K562 (cell line): Measurements from ENCODE around the gene ARMH1. TPM values are rescaled to one million over a fixed set of nuclear protein-coding genes. Genes with fewer than 3 reads are reported as not detected.

Experiments
- CBFA2T3 ChIP-seq: fragments of 450-650 bp; IDR thresholded peaks from 2 replicates; pipeline ENCODE4 v1.6.1; 2017
- CBX3 ChIP-seq, 2 experiments: IDR thresholded peaks; 1 replicate in 1 of 2; 2 replicates in 1 of 2; pipeline ENCODE4 v1.6.1; 2012; ENCODE audit warnings: inconsistent platforms in 2 of 2, low read length in 2 of 2, borderline replicate concordance in 1 of 2, control low read depth in 1 of 2
- FOXJ2 ChIP-seq: fragments of 200-800 bp; sonication (Bioruptor generic); IDR thresholded peaks from 2 replicates; pipeline ENCODE4 v1.6.1; 2016; ENCODE audit warnings: missing genetic modification characterization, missing compliant biosample characterization
- GTF2F1 ChIP-seq: IDR thresholded peaks from 2 replicates; pipeline ENCODE4 v1.6.1; 2011; ENCODE audit warnings: low read depth, low read length, improper control_type of control experiment
- HDAC2 ChIP-seq: fragments of 450-650 bp; IDR thresholded peaks from 2 replicates; pipeline ENCODE4 v1.6.1; 2016; ENCODE audit warnings: mild to moderate bottlenecking
- IFI16 ChIP-seq: fragments of 250-450 bp; sonication (Bioruptor Pico); IDR thresholded peaks from 2 replicates; pipeline ENCODE4 v2.1.2; 2022; ENCODE audit warnings: mild to moderate bottlenecking, inconsistent platforms
- KDM2B ChIP-seq: fragments of 250-450 bp; sonication (Bioruptor Pico); IDR thresholded peaks from 2 replicates; pipeline ENCODE4 v1.8.0; 2021; ENCODE audit warnings: mild to moderate bottlenecking, moderate library complexity
- NFE2 ChIP-seq: IDR thresholded peaks from 2 replicates; pipeline ENCODE4 v1.6.1; 2014; ENCODE audit warnings: antibody characterized with exemption, low read depth
- SAP30 ChIP-seq: fragments of 200-600 bp; sonication (generic); IDR thresholded peaks from 2 replicates; pipeline ENCODE4 v1.6.1; 2012; ENCODE audit warnings: borderline replicate concordance, low read depth, mild to moderate bottlenecking, moderate library complexity, low read length, control low read depth, inconsistent platforms; ENCODE audit not compliant: insufficient read depth, poor library complexity, severe bottlenecking
- SOX6 ChIP-seq: fragments of 450-650 bp; IDR thresholded peaks from 2 replicates; pipeline ENCODE4 v1.6.1; 2014; ENCODE audit warnings: mild to moderate bottlenecking
- ZNF184 ChIP-seq: sonication (generic); formaldehyde crosslinking; IDR thresholded peaks from 2 replicates; pipeline ENCODE4 v1.5.0; 2020; ENCODE audit warnings: missing genetic modification reagents
- ZNF253 ChIP-seq: fragments of 250-450 bp; sonication (Bioruptor Pico); conservative IDR thresholded peaks from 2 replicates; pipeline ENCODE4 v1.6.1; 2021; ENCODE audit warnings: mild to moderate bottlenecking
- polyA plus RNA-seq, 8 experiments: library from polyadenylated mRNA; depleted of rRNA in 4 of 8; stranded (reverse) in 5 of 8; unstranded in 3 of 8; fragments of >200 nt; fragmentation: Nextera tagmentation in 2 of 8; fragmentation: Illumina TruSeq in 1 of 8; extraction: Ambion mirVana in 2 of 8; extraction: Trizol in 1 of 8; gene quantifications; 2 replicates each; pipeline versions ENCODE4 v1.2.1 to v1.2.3, GENCODE V29; 2011 to 2014; ENCODE audit warnings: inconsistent platforms in 1 of 8, missing spikeins in 1 of 8
- total RNA-seq, 7 experiments: library from RNA; depleted of rRNA in 6 of 7; stranded (reverse); fragments of >200 nt in 6 of 7; fragmentation: Illumina TruSeq in 2 of 7; extraction: Trizol in 2 of 7; gene quantifications; 2 replicates each; pipeline versions ENCODE4 v1.2.1 to v1.2.3, GENCODE V29; 2011 to 2021; ENCODE audit warnings: low replicate concordance in 1 of 7
- TF ChIP-seq, protein P1 (sequence below): fragments of 150-350 bp; IDR thresholded peaks from 2 replicates; pipeline ENCODE4 v1.6.1; 2014; ENCODE audit warnings: low read depth, mild to moderate bottlenecking, low read length, borderline replicate concordance

ARMH1 gene
- total and polyA plus RNA-seq, 9 of the 15 experiments (the other 6 are each of a cell fraction or from before 2014, with no cell fraction given), result 0.41 TPM; not detected in 8

DNA sequence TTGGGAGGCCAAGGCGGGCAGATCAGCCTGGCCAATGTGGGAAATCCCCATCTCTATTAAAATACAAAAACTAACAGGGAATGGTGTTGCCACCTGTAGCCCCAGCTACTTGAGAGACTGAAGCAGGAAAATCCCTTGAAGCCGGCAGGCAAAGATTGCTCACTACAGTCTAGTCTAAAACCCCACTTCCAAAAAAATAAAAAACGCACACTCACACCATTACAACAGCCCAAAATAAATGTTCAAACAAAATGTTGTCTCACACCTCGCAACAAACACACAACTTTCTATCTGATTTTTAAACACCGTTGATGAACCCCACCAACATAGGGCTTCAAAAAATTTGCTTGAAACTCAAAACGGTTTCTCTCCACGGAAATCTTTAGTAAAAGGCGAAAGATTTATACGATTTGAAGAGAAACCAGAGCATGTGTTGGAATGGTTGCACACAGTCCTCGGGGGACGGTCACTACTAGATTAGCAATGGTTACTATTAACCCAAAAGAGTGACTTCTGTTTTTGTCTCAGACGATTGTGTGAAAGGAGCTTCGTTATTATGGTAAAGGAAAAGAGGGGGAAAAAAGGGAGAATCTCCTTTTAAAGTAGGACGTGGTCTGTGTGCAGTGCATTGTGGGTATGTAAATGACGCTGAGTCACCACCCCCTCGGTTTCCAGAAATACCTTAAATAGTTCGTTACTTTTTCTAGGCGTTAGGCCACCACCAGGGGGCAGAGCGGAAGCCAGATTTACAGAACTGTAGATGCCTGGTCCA, 56.4 kb downstream of the ARMH1 start, which contains the start of gene RNU5D-1 (continued):
- TF ChIP-seq, protein P1, sequence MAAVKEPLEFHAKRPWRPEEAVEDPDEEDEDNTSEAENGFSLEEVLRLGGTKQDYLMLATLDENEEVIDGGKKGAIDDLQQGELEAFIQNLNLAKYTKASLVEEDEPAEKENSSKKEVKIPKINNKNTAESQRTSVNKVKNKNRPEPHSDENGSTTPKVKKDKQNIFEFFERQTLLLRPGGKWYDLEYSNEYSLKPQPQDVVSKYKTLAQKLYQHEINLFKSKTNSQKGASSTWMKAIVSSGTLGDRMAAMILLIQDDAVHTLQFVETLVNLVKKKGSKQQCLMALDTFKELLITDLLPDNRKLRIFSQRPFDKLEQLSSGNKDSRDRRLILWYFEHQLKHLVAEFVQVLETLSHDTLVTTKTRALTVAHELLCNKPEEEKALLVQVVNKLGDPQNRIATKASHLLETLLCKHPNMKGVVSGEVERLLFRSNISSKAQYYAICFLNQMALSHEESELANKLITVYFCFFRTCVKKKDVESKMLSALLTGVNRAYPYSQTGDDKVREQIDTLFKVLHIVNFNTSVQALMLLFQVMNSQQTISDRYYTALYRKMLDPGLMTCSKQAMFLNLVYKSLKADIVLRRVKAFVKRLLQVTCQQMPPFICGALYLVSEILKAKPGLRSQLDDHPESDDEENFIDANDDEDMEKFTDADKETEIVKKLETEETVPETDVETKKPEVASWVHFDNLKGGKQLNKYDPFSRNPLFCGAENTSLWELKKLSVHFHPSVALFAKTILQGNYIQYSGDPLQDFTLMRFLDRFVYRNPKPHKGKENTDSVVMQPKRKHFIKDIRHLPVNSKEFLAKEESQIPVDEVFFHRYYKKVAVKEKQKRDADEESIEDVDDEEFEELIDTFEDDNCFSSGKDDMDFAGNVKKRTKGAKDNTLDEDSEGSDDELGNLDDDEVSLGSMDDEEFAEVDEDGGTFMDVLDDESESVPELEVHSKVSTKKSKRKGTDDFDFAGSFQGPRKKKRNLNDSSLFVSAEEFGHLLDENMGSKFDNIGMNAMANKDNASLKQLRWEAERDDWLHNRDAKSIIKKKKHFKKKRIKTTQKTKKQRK, result 0 out of 2 replicates have a peak, but pooled peaks have one; percentile 15
- TF ChIP-seq SAP30, result no peak
- peak; percentile 100 for TF ChIP-seq GTF2F1
- TF ChIP-seq CBFA2T3, result peak; percentile 69
- no peak for TF ChIP-seq KDM2B (CRISPR knock-in tag)
- TF ChIP-seq FOXJ2, result peak; percentile 65
- no peak for TF ChIP-seq IFI16 (CRISPR knock-in tag)
- no peak for TF ChIP-seq ZNF184 (CRISPR knock-in tag)
- TF ChIP-seq ZNF253 (CRISPR knock-in tag), result peak; percentile 98
- TF ChIP-seq NFE2, result peak; percentile 93
- TF ChIP-seq SOX6, result peak; percentile 75
- peak in 1 of 2 experiments; percentile 86; a peak in 1 of 3 replicates for TF ChIP-seq CBX3 (IDR thresholded peaks at IDR 0.05; ENCODE audit: borderline replicate concordance in 1 of 2, low read length in 2 of 2)
- no peak for TF ChIP-seq HDAC2
